COR-L47 (cell line): ENCODE data around the gene CCND1.
"Not testable (repeated sequence)": the region's sequence is repeated elsewhere in the genome, so short reads cannot be mapped to it uniquely, and the experiment has no call there.

Experiments
- DNase-seq: peaks from one replicate; lab custom pipeline; 2025; lab: John Stamatoyannopoulos, UW

The CCND1 gene

GRCh38 chr11:69667619-69668604, 27.0 kb downstream of the CCND1 start:
- DNase-seq, result peak; percentile 34

DNA sequence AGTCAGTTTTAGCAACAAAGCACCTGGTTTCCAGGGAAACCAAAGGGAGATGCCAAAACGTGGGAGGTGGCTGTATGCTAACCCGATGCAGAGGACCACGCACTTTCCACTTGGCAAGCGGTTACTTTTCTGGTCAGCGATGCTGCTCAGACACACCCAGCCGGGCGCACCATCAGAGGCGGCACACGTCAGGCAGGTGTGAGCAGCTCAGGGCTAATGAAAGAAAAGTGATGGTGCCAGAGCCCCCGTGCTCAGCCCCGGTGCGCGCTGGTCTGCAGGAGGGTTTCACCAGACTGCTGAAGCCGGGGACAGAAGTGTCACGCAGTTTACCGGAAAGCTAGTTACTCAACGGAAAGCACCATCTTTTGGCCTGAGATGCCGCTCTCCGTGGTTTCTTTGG, 28.5 kb downstream of the CCND1 start:
- no peak for DNase-seq

DNA sequence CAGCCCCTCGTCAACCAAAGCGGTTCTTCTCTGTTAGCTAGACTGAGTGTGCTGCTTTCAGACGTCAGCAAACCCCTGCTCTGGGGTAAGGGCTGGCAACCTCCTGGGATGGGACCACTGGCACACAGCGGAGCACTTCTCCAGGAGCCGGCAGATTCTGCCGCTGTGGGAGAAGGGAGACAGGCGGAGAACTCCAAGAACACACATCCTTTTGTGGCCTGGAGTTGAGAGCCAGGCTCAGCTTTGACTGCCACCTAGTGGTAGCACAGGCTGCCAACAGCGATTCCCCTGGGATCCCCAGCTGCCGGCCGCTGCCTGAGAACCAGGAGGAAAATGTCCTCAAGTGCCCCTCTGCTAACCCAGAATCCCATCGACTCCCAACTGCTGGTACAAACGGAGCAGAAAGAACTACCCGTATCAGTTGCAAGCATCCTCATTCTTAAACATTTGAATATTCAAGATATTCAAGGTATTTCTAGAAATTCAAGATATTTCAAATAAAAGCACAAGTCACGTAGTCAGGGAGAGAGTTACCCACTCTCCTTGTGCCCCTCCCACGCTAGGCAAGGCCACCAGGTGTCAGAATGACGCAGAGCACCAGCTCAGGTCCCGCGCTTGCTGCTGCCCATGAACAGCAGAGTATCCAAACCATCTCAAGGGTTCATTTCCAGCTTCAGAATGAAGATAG, 29.3 kb downstream of the CCND1 start:
- peak; percentile 64 for DNase-seq

- no peak for DNase-seq
These were observed 30.9 kb downstream of the CCND1 start for GRCh38 chr11:69671734-69672465.

- peak; percentile 26 for DNase-seq
These were observed 33.4 kb downstream of the CCND1 start for GRCh38 chr11:69674267-69674885.

- peak; percentile 92 for DNase-seq
These were observed 34.1 kb downstream of the CCND1 start, which contains the start of gene LTO1 for GRCh38 chr11:69674886-69675714. TSS of gene LTO1 (minus strand) at chr11:69675353. CDS start at chr11:69675239, 114 bp downstream.

GRCh38 chr11:69677749-69678148, 36.8 kb downstream of the CCND1 start:
- no peak for DNase-seq

GRCh38 chr11:69680688-69681087, 39.7 kb downstream of the CCND1 start:
- DNase-seq, result no peak

- no peak for DNase-seq
These were observed 41.3 kb downstream of the CCND1 start for GRCh38 chr11:69682221-69682620.

GRCh38 chr11:69682681-69683326, 41.8 kb downstream of the CCND1 start:
- no peak for DNase-seq

DNA sequence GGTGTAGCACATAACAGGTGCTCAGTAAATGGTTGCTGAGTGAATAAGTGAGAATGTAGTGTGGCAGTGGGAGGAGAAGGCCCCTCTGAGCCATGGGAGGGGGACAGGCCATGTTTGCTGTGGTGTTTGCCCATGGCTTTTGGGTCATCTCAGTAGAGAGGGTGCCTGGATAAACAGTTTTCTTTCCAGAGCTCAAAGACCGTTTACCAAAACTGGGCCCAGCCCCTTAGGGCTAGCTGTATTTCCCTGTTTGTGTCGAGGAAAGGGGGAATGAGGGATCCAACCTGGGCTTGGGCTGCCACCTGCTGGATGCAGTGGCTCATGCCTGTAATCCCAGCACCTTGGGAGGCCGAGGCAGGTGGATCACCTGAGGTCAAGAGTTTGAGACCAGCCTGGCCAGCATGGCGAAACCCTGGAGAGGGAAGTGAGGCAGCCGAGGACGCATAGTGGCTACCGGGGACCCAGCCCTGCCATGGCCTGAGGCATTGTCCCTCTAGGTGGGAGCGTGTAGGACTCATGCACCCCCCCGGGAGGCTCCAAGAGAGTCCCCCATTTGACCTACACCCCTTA, 42.9 kb downstream of the CCND1 start:
- peak; percentile 33 for DNase-seq

DNA sequence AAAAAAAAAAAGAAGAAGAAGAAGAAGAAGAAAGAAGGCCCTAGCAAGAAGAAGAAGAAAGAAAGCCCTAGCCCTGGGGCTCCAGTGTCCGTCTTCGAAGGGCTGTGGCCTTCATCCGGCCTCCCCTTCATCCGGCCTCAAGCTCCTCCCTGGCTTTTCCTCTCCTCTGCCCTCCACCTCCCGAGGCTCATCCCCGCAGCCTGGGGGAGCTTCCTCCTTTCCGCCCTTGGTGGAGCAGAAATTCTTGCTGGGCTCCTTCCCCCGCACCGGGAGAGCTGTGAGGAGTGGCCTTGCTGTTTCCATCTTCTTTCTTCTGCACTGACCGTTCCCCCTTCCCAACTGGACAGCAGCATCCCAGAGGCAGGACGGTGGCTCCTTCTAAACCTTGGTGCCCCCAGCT, 43.7 kb downstream of the CCND1 start:
- DNase-seq, result no peak

- no peak for DNase-seq
These were observed 44.4 kb downstream of the CCND1 start for GRCh38 chr11:69685348-69685747.

DNA sequence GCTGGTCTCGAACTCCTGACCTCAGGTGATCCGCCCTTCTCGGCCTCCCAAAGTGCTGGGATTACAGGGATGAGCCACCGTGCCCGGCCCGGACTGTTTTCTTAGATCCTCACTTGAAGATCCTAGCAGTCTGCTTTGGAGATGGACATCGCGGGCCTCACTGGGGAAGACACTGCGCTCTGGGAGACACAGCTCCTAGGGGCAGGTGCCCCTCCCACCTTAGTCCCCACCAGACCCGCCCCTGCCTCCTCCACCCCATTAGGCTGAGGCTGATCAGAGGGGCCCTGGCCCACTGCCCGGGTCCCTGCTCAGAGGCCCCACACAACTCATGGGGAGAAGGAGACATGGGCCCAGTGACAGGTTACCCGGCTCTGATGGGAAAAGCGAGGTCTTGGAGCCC, 45.5 kb downstream of the CCND1 start:
- DNase-seq, result no peak

DNA sequence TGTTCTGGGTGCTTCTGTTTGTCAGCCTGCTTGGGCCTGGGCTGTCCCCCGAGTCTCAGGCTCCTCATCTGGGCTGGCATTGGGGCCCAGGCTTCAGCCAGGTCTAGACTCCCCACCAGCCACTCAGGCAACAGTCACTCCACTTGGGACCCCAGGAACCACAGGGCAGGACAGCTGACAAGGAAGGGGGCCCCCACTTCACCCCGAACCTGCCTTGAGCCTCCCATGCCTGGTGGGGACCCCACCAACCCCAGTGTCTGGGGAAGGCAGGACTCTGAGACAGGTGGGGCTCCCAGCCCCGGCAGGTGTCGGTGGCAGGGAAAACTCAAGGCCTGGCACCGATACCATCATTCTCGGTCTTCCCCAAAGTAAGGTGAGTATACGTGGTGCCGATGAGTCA, 45.9 kb downstream of the CCND1 start:
- DNase-seq, result no peak

GRCh38 chr11:69687969-69688771, 47.2 kb downstream of the CCND1 start:
- DNase-seq, result not testable (repeated sequence)

DNA sequence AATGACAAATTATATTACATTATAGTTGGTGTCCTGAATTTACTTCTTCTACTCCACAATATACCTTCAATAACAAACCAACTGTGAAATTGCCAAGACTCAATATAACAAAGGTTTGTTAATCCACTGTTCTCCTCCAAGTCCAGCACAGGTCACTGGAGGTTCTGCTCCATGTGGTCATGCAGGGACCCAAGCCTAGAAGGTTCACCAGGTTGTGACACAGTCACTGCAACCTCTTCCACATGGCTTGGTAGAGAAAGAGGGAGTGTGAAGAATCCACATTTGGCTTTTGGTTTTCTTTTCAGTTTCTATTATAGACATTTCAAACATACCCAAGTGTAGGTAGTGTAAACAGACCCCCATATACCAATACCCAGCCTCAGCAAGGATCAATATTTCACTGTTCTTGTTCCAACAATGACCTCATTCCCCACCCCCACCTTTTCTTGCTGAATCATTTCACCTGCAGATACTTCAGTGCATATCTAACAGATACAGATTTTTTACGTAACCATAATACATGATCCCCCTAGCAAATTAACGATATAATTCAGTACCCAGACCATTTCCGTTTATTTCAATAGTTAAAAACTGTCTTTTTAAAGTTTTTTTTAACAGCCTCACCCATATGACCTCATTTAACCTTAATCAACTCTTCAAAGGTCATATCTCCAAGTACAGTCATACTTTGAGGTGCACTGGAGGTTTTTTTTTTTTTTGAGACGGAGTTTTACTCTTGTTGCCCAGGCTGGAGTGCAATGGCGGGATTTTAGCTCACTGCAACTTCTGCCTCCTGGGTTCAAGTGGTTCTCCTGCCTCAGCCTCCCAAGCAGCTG, 48.7 kb downstream of the CCND1 start:
- no peak for DNase-seq

DNA sequence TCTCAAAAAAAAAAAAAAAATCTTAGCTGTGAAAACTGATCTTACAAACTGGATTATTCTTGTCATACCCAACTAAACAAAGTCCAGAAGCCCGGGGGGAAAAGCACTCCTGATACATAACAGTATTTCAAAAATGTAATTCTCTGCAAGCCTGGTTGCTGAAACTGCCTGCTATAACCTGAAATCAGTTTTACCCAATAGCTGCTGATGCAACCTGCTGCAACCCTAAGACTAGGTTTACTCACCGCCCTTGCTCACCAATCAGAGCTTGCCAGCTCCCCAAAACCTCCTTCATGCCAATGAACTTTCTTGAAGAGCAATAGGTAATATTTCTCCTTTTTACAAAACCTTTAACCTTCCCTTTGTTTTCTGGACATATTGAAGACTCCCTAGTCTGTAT, 50.5 kb downstream of the CCND1 start:
- no peak for DNase-seq
